Measurements from ENCODE around the gene TNFRSF1B. TPM values are rescaled to one million over a fixed set of nuclear protein-coding genes. Genes with fewer than 3 reads are reported as not detected.

TNFRSF1B gene
- total RNA-seq, 2 donors from 2014 or later: 13.7 to 28.7 TPM

- H3K4me3 ChIP-seq: no peak overlapping the region
- H3K4me1 ChIP-seq: peaks cover 13% of the 10 kb centered on the region
- TF ChIP-seq POLR2A (IDR thresholded peaks at IDR 0.05): no peak
- no peak for TF ChIP-seq CTCF (IDR thresholded peaks at IDR 0.05)
- DNase-seq: peak in 2 of 4 donors; percentile 9 to 15
- H3K36me3 ChIP-seq (replicated peaks in 1 of 2; ENCODE audit: insufficient read depth in 1 of 2, low read depth in 2 of 2): peaks cover 0 to 4% of the 10 kb centered on the region in 2 donors
- no peak for ATAC-seq
- intact Hi-C loops (cut with DNase I): no loop called here
- WGBS, 2 donors: 88 to 89% methylated on average over 2 of the region's 2 CpGs
- no peak overlapping the region for H3K27ac ChIP-seq
- H3K9me3 ChIP-seq: no peaks in the 10 kb centered on the region
- no peaks in the 10 kb centered on the region for H3K27me3 ChIP-seq
These were observed 65.4 kb downstream of the TNFRSF1B start for GRCh38 chr1:12232221-12232620.

GRCh38 chr1:12244078-12244477 is 77.3 kb downstream of the TNFRSF1B start:
- intact Hi-C loops (cut with DNase I): no loop called here
- Histone ChIP-seq H3K27ac (no peak overlapping the region), H3K4me1 (no peaks in the 10 kb centered on the region), H3K4me3 (no peak overlapping the region), H3K36me3 (replicated peaks in 1 of 2; ENCODE audit: insufficient read depth in 1 of 2, low read depth in 2 of 2) (peaks cover 0 to 17% of the 10 kb centered on the region in 2 donors), H3K27me3 (no peaks in the 10 kb centered on the region), H3K9me3 (no peaks in the 10 kb centered on the region)
- peak in 1 of 4 donors; percentile 8 for DNase-seq
- 63 to 69% methylated on average over 2 of the region's 2 CpGs for WGBS, 2 donors
- no peak for ATAC-seq
- TF ChIP-seq CTCF (IDR thresholded peaks at IDR 0.05) (peak in 4 of 7 experiments; percentile 6 to 32 (median 24)), POLR2A (IDR thresholded peaks at IDR 0.05) (no peak)

GRCh38 chr1:12244585-12244984 is 77.8 kb downstream of the TNFRSF1B start:
- Histone ChIP-seq H3K4me3 (no peak overlapping the region), H3K27me3 (no peaks in the 10 kb centered on the region), H3K4me1 (no peaks in the 10 kb centered on the region), H3K36me3 (replicated peaks in 1 of 2; ENCODE audit: insufficient read depth in 1 of 2, low read depth in 2 of 2) (peaks cover 0 to 22% of the 10 kb centered on the region in 2 donors), H3K27ac (no peak overlapping the region), H3K9me3 (no peaks in the 10 kb centered on the region)
- ATAC-seq (no peak), DNase-seq (no peak)
- 74 to 78% methylated on average over 5 of the region's 5 CpGs for WGBS, 2 donors
- intact Hi-C loops (cut with DNase I): no loop called here
- TF ChIP-seq POLR2A (IDR thresholded peaks at IDR 0.05) (no peak), CTCF (IDR thresholded peaks at IDR 0.05) (no peak)

GRCh38 chr1:12245116-12245515 is 78.3 kb downstream of the TNFRSF1B start:
- no peak overlapping the region for H3K27ac ChIP-seq
- no peaks in the 10 kb centered on the region for H3K9me3 ChIP-seq
- 56 to 92% methylated on average over 3 of the region's 3 CpGs for WGBS, 2 donors
- ATAC-seq (no peak), DNase-seq (no peak)
- intact Hi-C loops (cut with DNase I): no loop called here
- H3K36me3 ChIP-seq (replicated peaks in 1 of 2; ENCODE audit: insufficient read depth in 1 of 2, low read depth in 2 of 2): peaks cover 0 to 27% of the 10 kb centered on the region in 2 donors
- no peak overlapping the region for H3K4me3 ChIP-seq
- H3K4me1 ChIP-seq: no peaks in the 10 kb centered on the region
- TF ChIP-seq POLR2A (IDR thresholded peaks at IDR 0.05) (no peak), CTCF (IDR thresholded peaks at IDR 0.05) (no peak)
- H3K27me3 ChIP-seq: no peaks in the 10 kb centered on the region

- no peak overlapping the region for H3K27ac ChIP-seq
- H3K9me3 ChIP-seq: no peaks in the 10 kb centered on the region
- TF ChIP-seq CTCF (IDR thresholded peaks at IDR 0.05): no peak
- no peak for TF ChIP-seq POLR2A (IDR thresholded peaks at IDR 0.05)
- DNase-seq: no peak
- no peaks in the 10 kb centered on the region for H3K27me3 ChIP-seq
- H3K4me1 ChIP-seq: no peaks in the 10 kb centered on the region
- ATAC-seq: no peak
- peaks cover 0 to 31% of the 10 kb centered on the region in 2 donors for H3K36me3 ChIP-seq (replicated peaks in 1 of 2; ENCODE audit: insufficient read depth in 1 of 2, low read depth in 2 of 2)
- no peak overlapping the region for H3K4me3 ChIP-seq
- intact Hi-C loops (cut with DNase I): no loop called here
These were observed 78.9 kb downstream of the TNFRSF1B start for GRCh38 chr1:12245733-12246132.

Data from body of pancreas (tissue), 4 donors.